ENCODE data around the gene ATRX.
"Not testable (repeated sequence)": the region's sequence is repeated elsewhere in the genome, so short reads cannot be mapped to it uniquely, and the experiment has no call there.

ATRX gene

GRCh38 chrX:77788050-77788449, 2.0 kb upstream of the ATRX start:
- no peak for TF ChIP-seq CTCF (IDR thresholded peaks at IDR 0.05; ENCODE audit: borderline replicate concordance, insufficient read depth, low read depth, low read length)
- H3K4me3 ChIP-seq (ENCODE audit: low read depth, low read length) = no peak overlapping the region

- no peak for TF ChIP-seq CTCF (IDR thresholded peaks at IDR 0.05; ENCODE audit: borderline replicate concordance, insufficient read depth, low read depth, low read length)
Measured at GRCh38 chrX:77786365-77786680, 307 bp upstream of the ATRX start.

GRCh38 chrX:77779695-77780094, 6.3 kb downstream of the ATRX start:
- no peak for TF ChIP-seq CTCF (IDR thresholded peaks at IDR 0.05; ENCODE audit: borderline replicate concordance, insufficient read depth, low read depth, low read length)
- H3K4me3 ChIP-seq (ENCODE audit: low read depth, low read length) = no peak overlapping the region

More at GRCh38 chrX:77786365-77786680, 307 bp upstream of the ATRX start:
- H3K4me3 ChIP-seq (ENCODE audit: low read depth, low read length) = peak overlapping the region; percentile 69

GRCh38 chrX:77776659-77777058, 9.4 kb downstream of the ATRX start:
- H3K4me3 ChIP-seq (ENCODE audit: low read depth, low read length) = no peak overlapping the region
- no peak for TF ChIP-seq CTCF (IDR thresholded peaks at IDR 0.05; ENCODE audit: borderline replicate concordance, insufficient read depth, low read depth, low read length)

- no peak overlapping the region for H3K4me3 ChIP-seq (ENCODE audit: low read depth, low read length)
- TF ChIP-seq CTCF (IDR thresholded peaks at IDR 0.05; ENCODE audit: borderline replicate concordance, insufficient read depth, low read depth, low read length) = no peak
Measured at GRCh38 chrX:77771601-77772000, 14.4 kb downstream of the ATRX start.

GRCh38 chrX:77768787-77769186, 17.2 kb downstream of the ATRX start:
- H3K4me3 ChIP-seq (ENCODE audit: low read depth, low read length) = no peak overlapping the region
- no peak for TF ChIP-seq CTCF (IDR thresholded peaks at IDR 0.05; ENCODE audit: borderline replicate concordance, insufficient read depth, low read depth, low read length)

GRCh38 chrX:77766212-77766611, 19.8 kb downstream of the ATRX start:
- not testable (repeated sequence) for H3K4me3 ChIP-seq (ENCODE audit: low read depth, low read length)

- no peak overlapping the region for H3K4me3 ChIP-seq (ENCODE audit: low read depth, low read length)
- no peak for TF ChIP-seq CTCF (IDR thresholded peaks at IDR 0.05; ENCODE audit: borderline replicate concordance, insufficient read depth, low read depth, low read length)
Measured at GRCh38 chrX:77755561-77755960, 30.5 kb downstream of the ATRX start.

- not testable (repeated sequence) for H3K4me3 ChIP-seq (ENCODE audit: low read depth, low read length)
Measured at GRCh38 chrX:77753942-77754341, 32.1 kb downstream of the ATRX start.

Data from GM12875 (cell line).